ENCODE results near the gene CDH23.
A peak's percentile ranks its signal among the peaks of the same experiment; 100 is the strongest.

CDH23 gene

GRCh38 chr10:71696628-71697326 lies 300.1 kb downstream of the CDH23 start:
- FAIRE-seq = no peak

GRCh38 chr10:71697938-71698709 lies 301.4 kb downstream of the CDH23 start:
- FAIRE-seq = no peak

- FAIRE-seq = no peak
Observed at GRCh38 chr10:71698737-71699136, 302.0 kb downstream of the CDH23 start.

- FAIRE-seq = no peak
Observed at GRCh38 chr10:71700731-71701368, 304.1 kb downstream of the CDH23 start.

GRCh38 chr10:71701496-71702132 lies 304.9 kb downstream of the CDH23 start:
- FAIRE-seq = no peak

GRCh38 chr10:71703577-71703976 lies 306.9 kb downstream of the CDH23 start:
- FAIRE-seq = no peak

GRCh38 chr10:71704816-71705215 lies 308.1 kb downstream of the CDH23 start:
- FAIRE-seq = no peak

GRCh38 chr10:71705582-71705981 lies 308.9 kb downstream of the CDH23 start:
- no peak for FAIRE-seq

- no peak for FAIRE-seq
Observed at GRCh38 chr10:71706216-71707121, 309.7 kb downstream of the CDH23 start.

- no peak for FAIRE-seq
Observed at GRCh38 chr10:71707240-71707789, 310.6 kb downstream of the CDH23 start.

- FAIRE-seq = no peak
Observed at GRCh38 chr10:71708301-71708703, 311.6 kb downstream of the CDH23 start.

GRCh38 chr10:71708897-71709882 lies 312.5 kb downstream of the CDH23 start:
- FAIRE-seq = no peak

GRCh38 chr10:71710519-71710918 lies 313.8 kb downstream of the CDH23 start:
- no peak for FAIRE-seq

- no peak for FAIRE-seq
Observed at GRCh38 chr10:71711052-71711623, 314.4 kb downstream of the CDH23 start.

GRCh38 chr10:71712170-71712569 lies 315.4 kb downstream of the CDH23 start:
- no peak for FAIRE-seq

- FAIRE-seq = no peak
Observed at GRCh38 chr10:71712572-71713134, 315.9 kb downstream of the CDH23 start.

- peak; percentile 8 for FAIRE-seq
Observed at GRCh38 chr10:71713135-71714030, 316.7 kb downstream of the CDH23 start.

GRCh38 chr10:71714031-71714410 lies 317.3 kb downstream of the CDH23 start:
- FAIRE-seq = no peak

GRCh38 chr10:71714592-71714991 lies 317.9 kb downstream of the CDH23 start:
- FAIRE-seq = no peak
